BLaER1 treated with 17β-estradiol and CSF1 and Interleukin-3, amounts not matched to agents 10 nM and 100 nM (cell line): ENCODE data around the gene LOX.

Source experiments
- H3K27ac ChIP-seq, 11 experiments: shearing (Covaris generic); formaldehyde crosslinking; 2 replicates each; pipeline ENCODE4 v1.8.1; 2022
- H3K27me3 ChIP-seq, 11 experiments: shearing (Covaris generic); formaldehyde crosslinking; 2 replicates each; pipeline ENCODE4 v1.8.1; 2022
- H3K36me3 ChIP-seq, 11 experiments: shearing (Covaris generic); formaldehyde crosslinking; 2 replicates each; pipeline ENCODE4 v1.8.1; 2022
- H3K4me1 ChIP-seq, 10 experiments: shearing (Covaris generic); formaldehyde crosslinking; 2 replicates each; pipeline ENCODE4 v1.8.1; 2022
- H3K4me2 ChIP-seq, 11 experiments: shearing (Covaris generic); formaldehyde crosslinking; 2 replicates each; pipeline ENCODE4 v1.8.1; 2022
- H3K4me3 ChIP-seq, 10 experiments: shearing (Covaris generic); formaldehyde crosslinking; 2 replicates each; pipeline ENCODE4 v1.8.1; 2022
- H3K9ac ChIP-seq, 11 experiments: shearing (Covaris generic); formaldehyde crosslinking; 2 replicates each; pipeline ENCODE4 v1.8.1; 2022
- H3K9me3 ChIP-seq, 11 experiments: shearing (Covaris generic); formaldehyde crosslinking; replicated peaks in 1 of 11; 2 replicates each; pipeline ENCODE4 v1.8.1; 2022
- H4K20me1 ChIP-seq, 11 experiments: shearing (Covaris generic); formaldehyde crosslinking; 2 replicates each; pipeline ENCODE4 v1.8.1; 2022
- Cebpa-rat ChIP-seq, 11 experiments: shearing (Covaris generic); IDR thresholded peaks; 2 replicates each; pipeline ENCODE4 v1.8.1; 2022

The LOX gene

DNA sequence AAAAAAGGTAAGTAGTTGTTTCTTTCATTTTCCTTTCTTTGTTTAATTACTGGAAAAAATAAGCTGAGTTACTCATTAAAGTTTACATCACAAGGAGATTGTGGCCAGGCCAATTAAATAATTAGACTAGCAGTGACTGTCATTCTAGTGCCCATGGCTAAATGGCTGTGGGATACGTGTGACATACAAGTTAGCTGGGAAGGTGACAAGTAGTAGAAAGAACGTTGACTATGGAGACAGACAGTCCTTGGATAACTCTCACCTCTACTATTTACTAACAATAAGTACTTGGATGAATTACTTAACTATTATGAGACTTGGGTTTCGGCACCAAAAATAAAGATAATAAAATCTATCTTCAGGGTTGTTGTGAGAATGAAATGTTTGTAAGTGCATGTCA lies 7.0 kb upstream of the LOX start:
- H3K4me1 ChIP-seq = peaks cover 4 to 8% (median 7%) of the 10 kb centered on the region in 10 experiments; a peak in 18 of 20 replicates
- H3K36me3 ChIP-seq = no peaks in the 10 kb centered on the region
- no peaks in the 10 kb centered on the region for H3K9me3 ChIP-seq
- no peaks in the 10 kb centered on the region for H4K20me1 ChIP-seq
- no peak overlapping the region for H3K27ac ChIP-seq
- TF ChIP-seq Cebpa-rat (IDR thresholded peaks at IDR 0.05) = no peak
- no peaks in the 10 kb centered on the region for H3K27me3 ChIP-seq
- H3K9ac ChIP-seq = no peak overlapping the region
- no peak overlapping the region for H3K4me3 ChIP-seq
- no peak overlapping the region for H3K4me2 ChIP-seq

DNA sequence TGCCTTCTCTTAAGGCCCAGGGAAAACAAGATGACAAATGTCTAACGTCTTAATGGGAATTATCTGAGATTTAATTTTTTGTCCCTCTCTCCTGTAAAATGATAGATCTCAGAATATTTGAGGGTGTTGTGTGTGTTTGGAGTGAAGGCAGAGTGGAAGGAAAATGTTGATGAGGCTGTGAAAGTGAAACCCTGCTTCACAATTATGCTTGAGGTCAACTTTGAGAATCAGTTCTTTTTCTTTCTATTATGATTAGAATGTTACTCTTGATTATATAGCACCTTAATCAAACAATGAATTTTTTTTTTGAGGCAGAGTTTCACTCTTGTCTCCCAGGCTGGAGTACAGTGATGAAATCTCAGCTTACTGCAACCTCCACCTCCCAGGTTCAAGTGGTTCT lies 5.5 kb upstream of the LOX start:
- no peaks in the 10 kb centered on the region for H3K9me3 ChIP-seq
- H3K27ac ChIP-seq = no peak overlapping the region
- no peak overlapping the region for H3K9ac ChIP-seq
- H4K20me1 ChIP-seq = no peaks in the 10 kb centered on the region
- no peak for TF ChIP-seq Cebpa-rat (IDR thresholded peaks at IDR 0.05)
- H3K36me3 ChIP-seq = no peaks in the 10 kb centered on the region
- no peaks in the 10 kb centered on the region for H3K27me3 ChIP-seq
- H3K4me3 ChIP-seq = no peak overlapping the region
- no peak overlapping the region for H3K4me2 ChIP-seq
- no peaks in the 10 kb centered on the region for H3K4me1 ChIP-seq

DNA sequence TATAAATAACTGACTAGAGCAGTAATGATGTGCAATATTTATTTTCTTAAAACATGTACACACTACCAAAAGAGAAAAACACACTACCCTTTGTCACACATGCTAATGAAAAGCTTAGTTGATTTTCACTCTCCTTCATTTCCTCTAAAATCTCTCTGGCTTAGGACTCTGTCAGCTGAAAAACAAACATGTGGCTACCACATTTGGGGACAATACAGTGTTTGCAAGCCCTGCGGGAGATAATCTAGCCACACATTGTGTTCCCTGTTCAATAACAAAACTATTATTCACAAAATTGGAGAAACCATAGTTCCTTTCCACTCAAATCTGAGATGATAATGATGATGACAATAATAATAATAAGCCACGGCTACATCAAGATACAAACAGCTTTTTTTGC lies 3.5 kb upstream of the LOX start:
- H3K9me3 ChIP-seq = peaks cover 13 to 18% (median 17%) of the 10 kb centered on the region in 11 experiments
- no peaks in the 10 kb centered on the region for H3K4me1 ChIP-seq
- no peaks in the 10 kb centered on the region for H3K27me3 ChIP-seq
- no peaks in the 10 kb centered on the region for H4K20me1 ChIP-seq
- H3K27ac ChIP-seq = no peak overlapping the region
- no peak overlapping the region for H3K9ac ChIP-seq
- no peak for TF ChIP-seq Cebpa-rat (IDR thresholded peaks at IDR 0.05)
- H3K4me2 ChIP-seq = no peak overlapping the region
- H3K36me3 ChIP-seq = peaks cover 0 to 16% (median 0%) of the 10 kb centered on the region in 11 experiments; a peak in 5 of 22 replicates
- no peak overlapping the region for H3K4me3 ChIP-seq

DNA sequence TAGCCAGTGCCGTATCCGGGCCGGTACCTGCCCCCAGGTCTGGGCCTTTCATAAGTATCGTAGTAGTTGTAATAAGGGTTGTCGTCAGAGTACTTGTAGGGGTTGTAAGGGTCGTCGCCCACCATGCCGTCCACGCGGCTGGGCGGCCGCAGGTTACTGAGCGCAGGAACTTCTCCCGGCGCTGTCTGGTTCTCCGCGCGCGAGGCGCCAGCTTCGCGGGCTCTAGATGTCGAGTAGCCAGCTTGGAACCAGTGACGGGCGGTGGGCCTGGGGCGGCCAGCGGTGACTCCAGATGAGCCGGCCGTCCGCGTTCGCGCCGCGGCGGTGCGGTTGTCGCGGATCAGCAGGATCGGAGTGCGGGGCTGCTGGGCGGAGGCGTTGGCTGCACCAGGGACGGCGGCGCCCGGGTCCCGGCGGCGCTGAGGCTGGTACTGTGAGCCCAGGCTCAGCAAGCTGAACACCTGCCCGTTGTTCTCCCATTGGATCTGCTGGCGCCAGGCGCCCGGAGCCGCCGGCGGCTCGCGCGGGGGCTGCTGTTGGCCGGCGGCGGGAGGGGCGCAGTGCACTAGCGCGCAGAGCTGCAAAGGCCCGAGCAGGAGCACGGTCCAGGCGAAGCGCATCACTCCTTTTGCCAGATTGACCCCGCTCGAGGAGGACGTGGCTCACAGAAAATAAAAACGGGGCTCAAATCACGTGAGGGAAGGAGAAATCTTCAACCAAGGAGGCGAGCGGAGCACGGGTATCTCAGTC lies 518 bp downstream of the LOX start:
- Histone ChIP-seq H3K27ac (no peak overlapping the region), H3K27me3 (no peaks in the 10 kb centered on the region), H3K9ac (no peak overlapping the region), H3K36me3 (peaks cover 0 to 16% (median 0%) of the 10 kb centered on the region in 11 experiments; a peak in 5 of 22 replicates), H3K4me3 (no peak overlapping the region), H3K9me3 (peaks cover 14 to 20% (median 18%) of the 10 kb centered on the region in 11 experiments), H3K4me1 (no peaks in the 10 kb centered on the region), H4K20me1 (no peaks in the 10 kb centered on the region), H3K4me2 (no peak overlapping the region)
- no peak for TF ChIP-seq Cebpa-rat (IDR thresholded peaks at IDR 0.05)

DNA sequence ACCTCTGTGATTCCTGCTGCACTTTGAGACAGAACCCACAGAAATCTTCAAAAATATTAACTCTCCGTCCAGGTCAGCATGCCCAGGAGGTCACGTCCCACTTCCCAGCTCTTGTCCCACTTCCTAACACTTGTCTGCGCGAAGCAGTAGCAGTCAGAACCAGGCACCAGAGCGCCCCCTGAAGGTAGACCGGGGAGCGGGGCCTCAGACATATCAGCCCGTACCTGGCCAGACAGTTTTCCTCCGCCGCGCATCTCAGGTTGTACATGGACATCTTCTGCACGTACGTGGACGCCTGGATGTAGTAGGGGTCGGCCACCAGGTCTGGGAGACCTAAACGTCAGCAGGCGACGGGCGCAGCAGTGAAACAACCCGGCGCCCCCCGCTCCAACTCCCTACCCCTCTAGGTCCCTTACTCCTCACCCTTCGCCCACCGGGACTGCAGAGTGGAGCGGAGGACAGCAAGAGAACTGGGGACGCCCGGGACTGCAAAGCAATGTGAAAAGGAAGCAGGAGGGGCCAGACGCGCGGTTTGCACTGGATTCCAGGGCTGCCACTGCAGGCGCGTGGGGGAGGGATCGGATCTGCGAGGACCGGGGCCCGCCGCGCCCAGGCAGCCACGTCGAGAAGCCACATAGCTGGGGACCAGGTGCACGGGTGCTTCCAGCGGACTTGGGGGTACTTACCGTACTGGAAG lies 1.2 kb downstream of the LOX start:
- Histone ChIP-seq H3K4me3 (no peak overlapping the region; a peak in 1 of 20 replicates), H3K4me1 (no peaks in the 10 kb centered on the region), H3K36me3 (peaks cover 0 to 16% (median 0%) of the 10 kb centered on the region in 11 experiments; a peak in 5 of 22 replicates), H3K27me3 (no peaks in the 10 kb centered on the region), H3K27ac (no peak overlapping the region), H4K20me1 (no peaks in the 10 kb centered on the region), H3K4me2 (no peak overlapping the region), H3K9ac (no peak overlapping the region), H3K9me3 (peaks cover 14 to 20% (median 18%) of the 10 kb centered on the region in 11 experiments)
- no peak for TF ChIP-seq Cebpa-rat (IDR thresholded peaks at IDR 0.05)

DNA sequence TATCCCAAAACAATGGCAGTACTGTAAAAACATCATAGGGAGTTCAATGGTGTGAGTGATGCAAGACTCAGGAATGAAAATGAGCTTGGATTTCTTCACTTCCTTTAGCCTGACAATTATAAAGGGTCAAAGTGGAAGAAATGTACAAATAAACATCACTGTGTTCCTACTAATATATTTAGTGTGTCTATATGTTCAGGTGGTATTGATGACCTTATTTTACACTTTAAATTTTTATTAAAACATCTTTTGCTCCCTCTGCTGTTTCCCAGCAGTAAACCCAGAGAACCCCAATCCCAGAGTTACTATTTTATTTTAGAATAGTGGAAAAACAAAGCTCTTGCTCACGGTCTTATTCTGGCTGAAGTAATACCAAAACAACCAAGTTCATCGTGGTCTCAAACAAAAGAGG lies 2.0 kb downstream of the LOX start:
- Histone ChIP-seq H3K4me1 (no peaks in the 10 kb centered on the region), H3K9me3 (peaks cover 14 to 20% (median 18%) of the 10 kb centered on the region in 11 experiments), H3K27ac (no peak overlapping the region), H3K4me2 (no peak overlapping the region), H3K27me3 (no peaks in the 10 kb centered on the region), H3K36me3 (peaks cover 0 to 16% (median 0%) of the 10 kb centered on the region in 11 experiments; a peak in 5 of 22 replicates), H4K20me1 (no peaks in the 10 kb centered on the region), H3K4me3 (no peak overlapping the region), H3K9ac (no peak overlapping the region)
- TF ChIP-seq Cebpa-rat (IDR thresholded peaks at IDR 0.05) = no peak

DNA sequence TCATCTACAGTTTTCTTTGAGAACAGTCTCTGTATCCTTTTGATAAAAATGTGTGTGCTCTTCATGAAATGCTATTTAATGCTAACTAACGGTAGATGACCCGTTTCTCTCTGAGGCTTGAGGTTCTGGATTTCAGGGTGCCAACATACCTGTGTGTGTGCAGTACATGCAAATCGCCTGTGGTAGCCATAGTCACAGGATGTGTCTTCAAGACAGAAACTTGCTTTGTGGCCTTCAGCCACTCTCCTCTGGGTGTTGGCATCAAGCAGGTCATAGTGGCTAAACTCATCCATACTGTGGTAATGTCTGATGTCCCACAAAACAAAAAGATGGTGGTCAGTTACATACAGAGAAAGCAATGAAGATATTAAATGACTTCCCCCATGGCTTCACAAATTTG lies 4.2 kb downstream of the LOX start:
- no peak overlapping the region for H3K4me2 ChIP-seq
- peaks cover 14 to 20% (median 18%) of the 10 kb centered on the region in 11 experiments for H3K9me3 ChIP-seq
- peaks cover 0 to 16% (median 0%) of the 10 kb centered on the region in 11 experiments; a peak in 5 of 22 replicates for H3K36me3 ChIP-seq
- no peak for TF ChIP-seq Cebpa-rat (IDR thresholded peaks at IDR 0.05)
- no peaks in the 10 kb centered on the region for H3K4me1 ChIP-seq
- H4K20me1 ChIP-seq = no peaks in the 10 kb centered on the region
- no peaks in the 10 kb centered on the region for H3K27me3 ChIP-seq
- no peak overlapping the region for H3K9ac ChIP-seq
- no peak overlapping the region for H3K27ac ChIP-seq
- no peak overlapping the region for H3K4me3 ChIP-seq

DNA sequence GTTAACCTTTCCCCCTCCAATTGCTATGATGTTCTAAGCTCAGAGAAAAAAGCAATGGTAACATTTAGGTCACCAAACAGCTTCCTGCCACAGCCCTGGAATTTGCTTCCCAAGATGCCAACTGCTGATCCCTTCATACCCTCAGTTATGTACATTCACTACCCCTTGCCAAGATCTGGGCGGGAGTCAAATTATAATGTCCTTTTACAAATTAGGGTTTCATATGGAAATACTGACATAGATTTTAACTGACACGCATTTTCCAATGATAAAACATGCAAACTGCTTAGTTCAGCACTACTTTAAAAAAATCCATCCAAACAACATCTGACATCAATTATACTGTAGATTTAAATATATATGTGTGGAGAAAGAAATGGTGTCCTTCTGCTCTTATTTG lies 5.0 kb downstream of the LOX start:
- Histone ChIP-seq H3K27me3 (no peaks in the 10 kb centered on the region), H3K4me2 (no peak overlapping the region), H3K27ac (no peak overlapping the region), H3K9me3 (peaks cover 14 to 17% (median 16%) of the 10 kb centered on the region in 11 experiments), H3K4me1 (no peaks in the 10 kb centered on the region), H3K36me3 (peaks cover 0 to 14% (median 0%) of the 10 kb centered on the region in 11 experiments; a peak in 5 of 22 replicates), H3K4me3 (no peak overlapping the region), H4K20me1 (no peaks in the 10 kb centered on the region), H3K9ac (no peak overlapping the region)
- no peak for TF ChIP-seq Cebpa-rat (IDR thresholded peaks at IDR 0.05)

DNA sequence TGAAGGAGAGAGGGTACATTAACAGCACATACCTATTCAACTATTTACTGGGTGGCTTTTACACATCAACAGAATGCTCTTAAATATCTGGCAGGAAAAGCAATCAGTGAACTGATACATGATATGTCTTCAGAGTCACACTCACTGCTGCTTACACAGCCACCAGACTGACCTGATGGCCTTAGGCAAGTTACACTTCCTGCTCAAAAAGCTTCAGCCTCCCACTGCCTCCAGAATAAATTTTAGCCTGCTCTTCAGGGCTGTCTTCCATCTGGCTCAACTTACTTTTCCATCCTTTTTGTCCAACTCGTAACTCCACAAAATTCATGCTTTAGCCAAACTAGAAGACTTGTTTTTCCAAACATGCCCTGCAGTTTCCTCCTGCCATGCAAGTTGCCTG lies 10.7 kb downstream of the LOX start:
- Histone ChIP-seq H3K36me3 (no peaks in the 10 kb centered on the region), H3K27ac (no peak overlapping the region), H3K27me3 (no peaks in the 10 kb centered on the region), H3K9me3 (no peaks in the 10 kb centered on the region), H4K20me1 (no peaks in the 10 kb centered on the region), H3K4me1 (no peaks in the 10 kb centered on the region), H3K4me3 (no peak overlapping the region), H3K9ac (no peak overlapping the region), H3K4me2 (no peak overlapping the region)
- no peak for TF ChIP-seq Cebpa-rat (IDR thresholded peaks at IDR 0.05)
